Stimulated activated CD8-positive, alpha-beta memory T cell treated with anti-CD3 and anti-CD28 coated beads, Interleukin-2, amount 100 ng/mL, for 48 hours (primary cell): ENCODE results near the gene ADH5.
"Not testable (repeated sequence)": the region's sequence is repeated elsewhere in the genome, so short reads cannot be mapped to it uniquely, and the experiment has no call there.

Source experiments
- DNase-seq, 2 donors: peaks; one replicate each; pipeline ENCODE4 v3.0.0-alpha.2; 2020; ENCODE audit warnings: low read depth in 2 of 2

ADH5 gene

DNA sequence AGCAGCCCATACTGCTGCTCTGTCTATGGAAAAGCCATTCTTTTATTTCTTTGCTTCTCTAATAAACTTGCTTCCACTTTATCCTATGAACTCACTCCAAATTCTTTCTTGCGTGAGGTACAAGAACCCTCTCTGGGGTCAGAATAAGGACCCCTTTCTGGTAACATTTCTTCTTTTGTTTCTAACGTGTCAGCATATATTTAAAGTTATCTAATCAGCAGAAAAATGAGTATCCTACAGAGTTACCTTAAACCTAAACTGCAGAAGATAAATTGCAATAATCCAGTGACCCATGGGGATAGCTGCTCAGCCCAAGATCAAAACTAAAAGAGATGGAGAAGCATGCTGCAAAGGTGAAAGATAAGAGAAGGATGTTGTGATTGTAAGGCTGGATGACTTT lies 4.0 kb downstream of the ADH5 start:
- DNase-seq: no peak

DNA sequence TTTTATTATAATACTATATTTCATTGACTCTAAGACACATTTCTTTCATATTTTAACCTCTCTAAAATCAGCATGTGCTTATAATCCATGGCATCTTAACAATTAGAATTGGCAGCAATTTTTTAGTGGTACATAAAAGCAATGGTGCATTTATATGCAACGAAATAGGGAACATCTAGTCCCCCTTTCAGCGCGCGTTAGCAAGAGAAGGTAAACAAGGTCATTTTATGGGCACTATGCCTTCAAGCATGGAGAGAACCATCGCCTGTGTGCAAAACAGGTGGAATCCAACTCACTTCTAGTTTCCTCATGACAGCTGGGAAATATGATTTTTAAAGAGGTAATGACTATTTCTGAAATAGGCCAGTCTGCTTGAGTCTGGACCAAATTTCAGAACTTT lies 6.4 kb downstream of the ADH5 start:
- DNase-seq: no peak

DNA sequence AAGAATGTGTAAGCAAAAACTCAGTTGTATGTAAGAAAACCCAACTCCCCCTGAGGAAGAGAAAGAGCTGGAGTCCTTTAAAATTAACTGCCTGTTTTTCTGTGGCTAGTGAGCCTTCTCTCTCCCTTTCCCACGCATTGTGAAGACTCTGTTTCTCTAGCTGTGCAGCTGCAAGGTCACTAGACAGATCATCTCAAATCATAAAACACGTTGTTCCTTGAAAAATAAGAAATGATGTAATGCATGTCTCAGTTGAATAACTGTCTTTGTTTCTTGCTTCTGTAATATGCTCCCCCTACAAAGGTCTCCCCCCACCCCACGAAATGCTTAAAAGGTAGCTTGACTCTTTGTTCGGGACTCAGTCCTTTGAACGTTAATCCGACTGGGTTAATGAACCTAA lies 7.7 kb downstream of the ADH5 start:
- DNase-seq: not testable (repeated sequence)

DNA sequence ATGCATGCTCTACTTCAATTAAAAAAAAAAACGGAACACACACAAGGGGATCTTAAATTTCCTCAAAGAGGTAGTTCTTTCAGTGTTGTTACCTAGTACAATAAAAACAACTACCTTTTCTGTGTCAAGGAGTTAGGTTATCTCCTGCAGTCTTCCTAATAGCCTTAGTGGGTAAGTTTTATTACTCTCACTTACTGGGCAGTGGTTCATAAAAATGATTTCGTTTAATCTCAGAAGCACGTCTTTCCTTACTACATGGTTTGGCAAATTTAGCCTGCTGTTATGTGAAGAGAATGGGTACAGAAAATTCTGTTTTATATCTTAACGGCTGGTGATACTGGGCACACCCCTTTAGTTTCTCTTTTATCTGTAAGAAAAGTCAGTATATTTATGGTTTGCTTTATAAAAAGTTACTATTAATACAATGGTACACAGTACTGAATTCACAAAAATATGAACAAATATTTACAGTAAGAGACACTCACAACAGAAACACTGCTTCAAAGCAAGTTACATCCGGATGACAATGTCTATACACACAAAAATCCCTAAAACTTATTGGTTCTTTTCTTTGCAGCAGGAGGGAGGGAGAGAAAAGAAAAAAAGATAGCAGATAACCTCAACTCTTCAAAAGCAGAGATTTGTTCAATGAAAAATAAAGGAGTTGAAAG lies 8.8 kb downstream of the ADH5 start:
- DNase-seq: no peak

DNA sequence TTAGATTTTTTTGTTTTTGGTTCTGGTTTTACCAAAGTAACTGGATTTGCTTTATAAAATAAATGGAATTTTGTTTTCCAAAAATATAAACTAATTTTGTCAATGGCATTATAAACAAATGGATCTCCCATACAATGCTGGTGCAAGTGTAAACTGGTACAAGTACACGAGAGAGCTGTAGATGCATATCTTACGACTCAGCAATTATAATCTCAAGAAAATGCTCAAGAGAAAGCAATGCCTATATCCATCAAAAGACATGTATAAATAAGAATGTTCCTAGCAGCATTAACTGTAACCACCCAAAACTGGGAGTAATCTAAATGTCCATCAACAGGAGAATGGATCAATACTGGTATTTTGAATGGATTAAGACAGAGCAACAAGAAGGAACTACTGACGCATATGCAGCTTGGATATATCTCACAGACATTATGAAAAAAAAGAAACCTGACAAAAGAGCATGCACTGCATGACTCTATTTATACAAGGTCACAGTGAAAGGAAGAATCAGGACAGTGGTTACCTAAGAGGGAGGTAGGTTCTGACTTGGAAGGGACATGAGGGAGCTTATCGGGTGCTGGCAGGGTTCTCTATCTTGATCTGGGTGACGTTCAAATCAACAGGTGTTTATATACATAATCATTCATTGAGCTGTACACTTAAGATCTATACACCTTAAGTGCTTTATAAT lies 9.5 kb downstream of the ADH5 start:
- no peak for DNase-seq

DNA sequence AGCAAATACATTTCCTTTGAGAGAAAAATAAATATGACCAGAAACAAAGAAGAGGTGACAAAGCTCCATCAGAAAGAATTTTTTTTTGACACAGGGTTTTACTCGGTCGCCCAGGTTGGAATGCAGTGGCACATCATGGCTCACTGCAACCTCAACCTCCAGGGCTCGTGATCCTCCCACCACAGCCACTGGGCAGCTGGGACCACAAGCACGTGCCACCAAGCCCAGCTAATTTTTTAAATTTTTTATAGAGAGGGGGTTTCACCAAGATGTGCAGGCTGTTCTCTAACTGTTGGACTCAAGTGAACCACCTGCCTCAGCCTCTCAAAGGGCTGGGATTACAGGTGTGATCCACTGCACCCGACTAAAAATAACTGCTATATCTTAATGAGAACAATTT lies 10.3 kb downstream of the ADH5 start:
- DNase-seq: no peak

DNA sequence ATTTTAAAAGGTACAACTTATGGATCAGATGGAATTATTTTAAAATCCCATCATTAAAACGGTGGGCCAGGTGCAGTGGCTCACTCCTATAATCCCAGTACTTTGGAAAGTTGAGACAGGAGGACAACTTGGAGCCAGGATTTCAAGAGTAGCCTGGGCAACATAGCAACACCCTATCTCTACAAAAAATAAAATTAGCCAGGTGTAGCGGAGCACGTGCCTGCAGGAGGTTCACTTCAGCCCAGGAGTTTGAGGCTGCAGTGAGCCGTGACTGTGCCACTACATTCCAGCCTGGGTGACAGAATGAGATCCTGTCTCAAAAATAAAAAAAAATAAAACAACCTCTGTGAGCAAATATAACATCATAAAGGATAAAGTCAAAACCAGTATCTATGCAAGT lies 11.4 kb downstream of the ADH5 start:
- DNase-seq: no peak

DNA sequence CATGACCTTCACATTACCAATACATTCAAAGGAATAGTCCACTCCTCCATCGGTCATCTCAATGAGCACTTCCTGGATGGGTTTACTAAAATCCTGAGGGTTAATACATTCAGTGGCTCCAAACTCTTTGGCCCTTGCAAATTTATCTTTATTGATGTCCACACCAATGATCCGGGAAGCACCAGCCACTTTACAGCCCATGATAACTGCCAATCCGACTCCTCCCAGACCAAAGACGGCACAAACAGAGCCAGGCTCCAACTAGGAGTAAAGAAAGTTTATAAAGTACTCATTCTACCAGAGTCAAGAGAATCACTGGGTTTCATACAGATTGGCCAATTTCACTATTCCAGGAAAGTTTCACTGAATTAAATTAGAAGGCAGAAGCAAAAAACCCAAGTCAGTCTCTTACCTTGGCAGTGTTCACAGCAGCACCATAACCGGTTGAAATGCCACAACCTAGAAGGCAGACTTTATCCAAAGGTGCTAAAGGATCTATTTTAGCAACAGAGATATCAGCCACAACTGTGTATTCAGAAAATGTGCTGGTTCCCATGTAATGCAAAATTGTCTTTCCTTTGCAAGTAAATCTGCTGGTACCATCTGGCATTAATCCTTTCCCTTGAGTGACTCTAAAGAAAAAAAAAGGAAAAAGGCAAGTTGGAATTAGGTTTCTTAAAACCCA lies 12.2 kb downstream of the ADH5 start:
- DNase-seq: no peak

DNA sequence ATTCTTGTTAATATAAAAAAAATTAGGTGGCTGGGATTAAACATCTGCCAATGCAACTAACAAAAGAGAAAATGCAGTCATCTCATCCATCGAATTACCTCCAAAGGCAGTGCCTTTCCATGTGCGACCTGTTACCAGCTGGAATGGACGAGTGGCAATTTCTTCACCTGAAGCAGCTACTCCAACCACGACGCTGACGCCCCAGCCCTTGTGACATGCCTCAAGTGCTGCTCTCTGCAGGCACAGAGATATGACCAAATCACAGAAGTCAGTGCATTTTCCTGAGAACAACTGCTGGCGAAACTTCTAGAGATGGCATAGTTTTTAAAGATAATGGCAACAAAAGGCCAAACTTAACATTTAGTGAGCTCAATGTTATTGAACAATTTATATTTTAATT lies 13.8 kb downstream of the ADH5 start:
- no peak for DNase-seq

DNA sequence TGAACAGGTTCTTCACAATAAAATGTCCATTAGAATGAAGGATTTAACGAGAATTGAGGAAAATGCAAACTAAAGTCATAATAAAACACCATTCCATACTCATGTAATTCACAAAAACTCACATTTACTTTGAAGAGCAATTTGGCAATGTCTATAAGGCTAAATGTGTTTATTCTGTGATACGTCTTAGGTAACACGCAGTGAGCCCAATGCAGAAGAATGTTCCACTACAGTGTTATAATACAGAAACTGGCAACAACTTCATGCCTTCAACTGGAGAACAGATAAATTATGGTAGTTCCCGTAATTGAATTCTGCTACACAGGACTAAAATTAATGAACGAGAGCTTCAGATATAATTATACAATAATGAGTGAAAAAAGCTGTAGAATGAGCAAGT lies 17.4 kb downstream of the ADH5 start:
- no peak for DNase-seq

DNA sequence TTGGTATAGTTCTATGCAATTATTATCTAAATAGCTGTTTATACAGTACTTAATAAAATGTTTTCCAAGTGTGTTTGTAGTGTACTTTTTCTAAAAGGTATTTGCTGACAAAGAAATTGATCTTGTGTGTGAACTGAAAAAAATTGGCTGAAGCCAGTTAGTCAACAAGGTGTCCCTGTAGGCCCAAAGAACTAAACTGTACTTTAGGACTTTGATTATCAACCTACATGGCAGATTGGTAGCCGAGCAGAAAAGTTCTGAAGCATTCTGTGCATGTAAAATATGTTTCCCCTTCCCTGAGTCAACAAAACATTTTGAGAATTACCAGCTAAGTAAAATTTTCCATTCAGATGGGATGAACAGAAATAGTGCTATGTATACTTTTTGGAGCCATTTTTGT lies 21.0 kb downstream of the ADH5 start:
- no peak for DNase-seq

DNA sequence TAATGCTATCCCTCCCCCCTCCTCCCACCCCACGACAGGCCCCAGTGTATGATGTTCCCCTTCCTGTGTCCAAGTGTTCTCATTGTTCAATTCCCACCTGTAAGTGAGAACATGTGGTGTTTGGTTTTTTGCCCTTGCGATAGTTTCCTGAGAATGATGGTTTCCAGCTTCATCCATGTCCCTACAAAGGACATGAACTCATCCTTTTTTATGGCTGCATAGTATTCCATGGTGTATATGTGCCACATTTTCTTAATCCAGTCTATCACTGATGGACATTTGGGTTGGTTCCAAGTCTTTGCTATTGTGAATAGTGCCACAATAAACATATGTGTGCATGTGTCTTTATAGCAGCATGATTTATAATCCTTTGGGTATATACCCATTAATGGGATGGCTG lies 23.1 kb downstream of the ADH5 start:
- not testable (repeated sequence) for DNase-seq

DNA sequence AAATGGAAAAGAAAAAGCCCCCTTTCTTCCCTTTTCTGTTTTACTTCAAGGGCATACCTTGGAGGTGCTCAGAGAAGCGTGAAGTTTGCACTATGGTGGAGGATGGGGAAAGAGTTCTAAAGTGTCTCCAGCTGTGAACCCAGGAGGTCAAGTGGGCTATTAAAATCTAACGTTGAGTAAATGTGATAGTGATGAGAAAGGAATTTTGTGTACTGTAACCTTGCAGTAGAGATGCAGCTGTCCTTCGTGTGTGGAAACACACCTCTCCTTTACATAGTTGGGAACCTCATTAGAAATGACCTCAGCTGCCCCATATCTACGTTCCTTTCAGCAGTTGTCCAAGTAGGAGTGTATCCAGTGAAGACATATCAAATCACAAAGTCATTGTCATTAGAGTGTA lies 26.5 kb downstream of the ADH5 start:
- DNase-seq: no peak

DNA sequence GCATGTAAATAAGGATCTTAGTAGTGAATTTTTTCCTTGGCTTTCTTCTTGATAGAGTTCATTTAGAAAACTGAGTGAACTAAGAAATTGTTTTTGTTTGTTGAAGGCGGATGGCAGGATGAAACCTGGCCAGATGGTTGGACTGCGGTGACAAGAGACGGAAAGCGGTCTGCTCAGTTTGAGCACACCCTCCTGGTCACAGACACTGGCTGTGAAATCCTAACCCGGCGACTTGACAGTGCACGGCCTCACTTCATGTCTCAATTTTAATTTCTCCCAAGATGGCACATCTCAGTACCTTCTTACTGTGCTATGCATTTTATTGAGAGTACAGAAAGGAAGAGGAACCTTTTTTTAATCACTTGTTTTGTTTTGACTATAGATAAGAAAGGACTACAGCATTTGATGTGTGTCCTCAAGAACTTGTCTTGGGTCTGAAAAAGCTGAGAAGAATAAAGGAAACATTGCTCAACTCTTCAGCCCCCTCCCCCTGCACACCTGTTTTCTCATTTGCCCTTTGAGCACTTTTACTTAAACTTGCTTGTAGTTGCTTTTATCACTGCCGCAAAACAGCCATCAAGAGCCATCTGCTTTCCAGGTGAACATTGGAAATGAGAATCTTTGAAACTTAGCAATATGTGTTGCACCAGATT lies 27.4 kb downstream of the ADH5 start:
- no peak for DNase-seq

DNA sequence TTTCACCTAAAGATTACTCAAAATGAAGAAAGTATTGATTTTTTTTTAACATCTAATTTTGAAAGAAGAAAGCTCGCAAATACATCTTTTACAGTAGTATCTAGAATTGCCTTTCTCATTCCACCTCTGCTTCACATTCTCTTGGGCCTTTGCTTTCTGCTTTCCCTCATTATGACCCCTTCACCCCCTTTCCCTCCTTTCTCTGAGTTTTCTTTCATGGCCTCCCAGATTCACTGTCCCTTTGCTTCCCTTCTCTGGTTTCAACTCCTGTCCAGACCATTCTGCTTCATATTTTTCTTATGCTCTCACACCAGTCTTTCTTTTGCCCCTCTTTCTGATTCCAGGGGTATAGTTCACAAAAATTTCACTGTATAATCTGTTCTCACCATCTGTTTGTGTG lies 29.0 kb downstream of the ADH5 start:
- no peak for DNase-seq

DNA sequence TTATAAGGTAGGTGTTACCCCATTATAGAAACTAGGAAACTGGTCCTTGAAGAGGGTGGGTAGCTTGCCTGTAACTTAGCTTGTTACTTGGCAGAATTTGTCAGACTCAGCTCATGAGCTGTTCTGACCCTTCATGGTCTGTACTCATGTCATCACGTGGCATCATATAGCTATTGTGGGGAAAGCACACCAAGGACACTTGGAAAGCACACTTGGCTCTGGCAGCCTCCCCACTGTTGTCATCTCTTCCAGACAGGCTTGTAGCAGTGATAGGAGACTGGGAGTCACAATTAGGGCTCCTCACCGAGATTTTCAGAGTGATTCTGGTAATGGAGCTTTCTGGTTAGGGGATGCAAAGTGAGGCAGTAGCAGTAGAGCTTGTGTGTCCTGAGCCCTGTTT lies 30.4 kb downstream of the ADH5 start:
- DNase-seq: no peak

DNA sequence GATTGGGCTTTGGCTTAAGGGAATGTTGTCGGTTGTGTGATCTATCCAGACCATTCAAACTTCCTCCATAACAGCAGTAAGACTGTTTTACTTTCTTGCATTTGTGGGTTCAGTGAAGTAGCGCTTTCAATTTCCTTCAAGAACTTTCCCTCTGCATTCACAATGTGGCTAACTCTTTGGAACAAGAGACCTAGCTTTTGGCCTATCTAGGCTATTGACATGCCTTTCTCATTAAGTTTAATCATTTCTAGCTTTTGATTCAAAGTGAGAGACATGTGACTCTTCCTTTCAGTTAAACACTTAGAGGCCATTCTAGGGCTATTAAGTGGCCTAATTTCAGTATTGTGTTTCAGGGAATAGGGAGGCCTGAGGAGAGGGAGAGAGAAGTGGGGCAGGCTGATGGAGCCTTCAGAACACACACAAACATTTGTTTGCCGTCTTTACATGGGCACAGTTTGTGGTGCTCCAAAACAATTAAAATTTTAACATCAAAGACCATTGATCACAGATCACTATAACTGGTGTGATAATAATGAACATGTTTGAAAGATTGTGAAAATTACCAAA lies 34.1 kb downstream of the ADH5 start:
- DNase-seq: no peak

DNA sequence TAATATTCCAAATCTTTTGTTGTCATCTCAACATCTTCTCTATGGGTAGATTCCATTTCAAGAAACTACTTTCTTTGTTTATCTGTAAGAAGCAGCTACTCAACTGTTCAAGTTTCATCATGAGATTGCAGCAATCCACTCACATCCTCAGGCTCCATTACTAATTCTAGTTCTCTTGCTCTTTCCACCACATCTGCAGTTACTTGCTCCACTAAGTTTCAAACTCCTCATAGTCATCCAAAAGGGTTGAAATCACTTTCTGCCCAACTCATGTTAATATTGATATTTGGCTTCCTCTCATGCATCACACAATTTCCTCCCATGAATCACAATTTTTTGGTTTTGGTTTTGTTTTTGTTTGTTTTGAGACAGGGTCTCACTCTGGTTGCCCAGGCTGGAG lies 35.7 kb downstream of the ADH5 start:
- no peak for DNase-seq

DNA sequence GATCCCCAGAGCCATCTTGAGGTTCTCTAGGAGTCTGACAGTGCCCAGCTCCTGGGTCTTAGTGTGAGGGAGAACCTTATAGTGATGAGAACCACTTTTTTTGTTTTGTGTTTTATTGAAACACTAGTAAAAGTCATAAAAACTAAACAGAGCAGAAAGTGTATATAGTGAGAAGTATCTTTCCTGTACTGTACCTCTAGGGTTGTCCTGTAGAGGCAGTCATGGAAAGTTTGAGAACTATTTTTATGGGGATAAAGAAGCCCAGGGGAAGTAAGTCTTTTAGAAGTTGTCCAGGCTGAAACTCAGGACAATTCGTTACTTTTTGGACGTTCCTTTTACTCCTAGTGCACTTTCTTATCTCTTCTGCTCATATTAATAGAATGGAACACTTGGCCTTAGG lies 40.9 kb downstream of the ADH5 start:
- DNase-seq: no peak

DNA sequence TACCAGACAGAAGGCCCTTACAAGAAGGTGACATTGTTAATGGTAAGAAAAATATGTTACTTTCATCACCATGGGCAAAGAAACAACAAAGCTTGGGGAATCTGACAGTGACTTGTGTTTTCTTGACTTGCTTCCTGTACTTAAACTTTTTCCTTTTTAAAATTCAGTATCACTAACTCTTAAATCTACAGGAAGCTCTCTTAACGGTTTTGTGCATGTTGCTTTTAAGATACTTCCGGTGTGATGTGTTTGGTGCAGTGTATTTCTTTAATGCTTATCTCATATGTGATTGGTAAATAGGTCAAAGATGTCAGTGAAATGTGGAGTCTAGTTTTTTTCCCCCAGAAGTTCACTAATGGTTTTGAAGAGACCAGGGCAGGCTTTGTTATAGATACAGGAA lies 45.2 kb downstream of the ADH5 start:
- no peak for DNase-seq

DNA sequence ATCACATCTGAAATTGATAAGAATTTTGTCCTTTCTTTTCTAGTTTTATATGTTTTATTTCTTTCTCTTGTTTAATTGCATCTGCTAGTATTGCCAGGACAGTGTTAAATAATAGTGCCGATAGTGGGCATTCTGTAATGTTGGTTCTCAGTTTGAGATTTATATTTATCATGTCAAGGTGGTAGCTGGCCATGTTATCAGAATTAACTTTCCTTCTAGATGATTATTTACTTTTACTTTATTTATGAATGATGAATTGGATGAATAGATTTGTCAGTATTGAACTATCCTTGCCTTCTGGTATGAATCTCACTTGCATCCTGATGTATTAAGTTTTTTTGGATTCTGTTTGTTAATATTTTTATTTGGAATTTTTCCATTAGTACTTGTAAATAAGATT lies 50.4 kb downstream of the ADH5 start:
- DNase-seq: no peak

DNA sequence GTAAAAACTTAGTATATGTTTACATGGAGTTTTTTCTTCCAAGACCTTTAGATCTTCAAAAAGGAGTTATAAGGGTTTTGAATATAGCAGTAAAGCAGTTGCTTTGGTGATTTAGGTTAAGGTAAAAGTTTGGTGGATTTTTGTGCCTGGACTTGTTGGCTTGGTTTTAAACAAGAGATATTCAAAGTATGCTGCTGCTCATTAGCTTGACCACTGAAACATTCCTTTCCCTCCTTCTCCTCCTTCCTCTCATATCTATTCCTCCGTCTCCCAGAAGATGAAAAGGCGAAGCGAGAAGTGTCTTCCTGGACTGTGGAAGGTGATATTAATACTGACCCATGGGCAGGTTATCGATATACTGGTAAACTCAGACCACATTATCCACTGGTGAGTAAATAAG lies 54.6 kb downstream of the ADH5 start:
- DNase-seq: no peak

DNA sequence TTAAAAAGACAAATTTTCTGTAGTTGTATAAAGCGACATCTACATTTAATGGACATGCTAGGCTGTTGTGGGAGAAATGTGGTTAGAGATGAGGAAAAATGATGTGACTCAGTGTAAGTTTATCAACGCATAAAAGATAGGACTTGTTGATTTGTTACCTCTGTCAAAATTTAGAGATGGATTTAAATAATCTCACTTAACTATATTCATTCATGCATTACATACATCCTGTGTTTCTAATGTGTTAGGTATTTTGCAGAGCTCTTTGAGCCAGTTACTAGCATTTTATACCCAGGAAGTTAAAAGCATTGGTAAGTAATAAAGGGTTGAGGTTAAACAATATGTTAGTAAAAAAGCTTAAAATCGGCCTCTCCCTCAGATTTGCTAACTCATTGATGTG lies 58.7 kb downstream of the ADH5 start:
- no peak for DNase-seq
